ENCODE measurements around the gene ELF1. TPM values are rescaled to one million over a fixed set of nuclear protein-coding genes. Genes with fewer than 3 reads are reported as not detected.
"Not testable (repeated sequence)": the region's sequence is repeated elsewhere in the genome, so short reads cannot be mapped to it uniquely, and the experiment has no call there.

ELF1 gene
- total and polyA plus RNA-seq, 4 donors, result 23.0 to 77.0 (median 47.6) TPM

- Histone ChIP-seq H3K27me3 (ENCODE audit: control insufficient read depth in 1 of 2, insufficient read depth in 2 of 2, low read length in 1 of 2) (no peaks in the 10 kb centered on the region), H3K27ac (ENCODE audit: low read depth in 1 of 2, low read length in 2 of 2) (no peak overlapping the region), H3K36me3 (ENCODE audit: control insufficient read depth in 1 of 2, insufficient read depth in 2 of 2, low read length in 1 of 2) (no peaks in the 10 kb centered on the region), H3K9me3 (ENCODE audit: control insufficient read depth, low read length) (no peaks in the 10 kb centered on the region), H3K4me3 (ENCODE audit: low read length in 2 of 2) (no peak overlapping the region), H3K4me1 (ENCODE audit: control insufficient read depth in 1 of 2, insufficient read depth in 2 of 2, low read length in 2 of 2) (peaks cover 0 to 2% of the 10 kb centered on the region in 2 donors)
- WGBS, 2 donors, result 96 to 97% methylated on average over 1 of the region's 1 CpG
- ATAC-seq (ENCODE audit: low FRiP score) (no peak), DNase-seq (no peak)
- intact Hi-C loops (cut with DNase I), result no loop called here
These were observed 110.6 kb downstream of the ELF1 start for GRCh38 chr13:40908546-40908945.

- H3K4me1 ChIP-seq (ENCODE audit: control insufficient read depth in 1 of 2, insufficient read depth in 2 of 2, low read length in 2 of 2); H3K27me3 ChIP-seq (ENCODE audit: control insufficient read depth in 1 of 2, insufficient read depth in 2 of 2, low read length in 1 of 2); H3K36me3 ChIP-seq (ENCODE audit: control insufficient read depth in 1 of 2, insufficient read depth in 2 of 2, low read length in 1 of 2); H3K27ac ChIP-seq (ENCODE audit: low read depth in 1 of 2, low read length in 2 of 2); H3K9me3 ChIP-seq (ENCODE audit: control insufficient read depth, low read length); intact Hi-C loops (cut with DNase I); DNase-seq; H3K4me3 ChIP-seq (ENCODE audit: low read length in 2 of 2); ATAC-seq (ENCODE audit: low FRiP score): not testable (repeated sequence)
- 93 to 95% methylated on average over 27 to 31 of the region's 31 CpGs for WGBS, 2 donors
These were observed 118.1 kb downstream of the ELF1 start for GRCh38 chr13:40901032-40901431.

- H3K9me3 ChIP-seq (ENCODE audit: control insufficient read depth, low read length); intact Hi-C loops (cut with DNase I); H3K36me3 ChIP-seq (ENCODE audit: control insufficient read depth in 1 of 2, insufficient read depth in 2 of 2, low read length in 1 of 2); H3K27ac ChIP-seq (ENCODE audit: low read depth in 1 of 2, low read length in 2 of 2); H3K4me1 ChIP-seq (ENCODE audit: control insufficient read depth in 1 of 2, insufficient read depth in 2 of 2, low read length in 2 of 2); H3K4me3 ChIP-seq (ENCODE audit: low read length in 2 of 2); ATAC-seq (ENCODE audit: low FRiP score); H3K27me3 ChIP-seq (ENCODE audit: control insufficient read depth in 1 of 2, insufficient read depth in 2 of 2, low read length in 1 of 2); DNase-seq: not testable (repeated sequence)
- 92 to 100% methylated on average over 4 to 25 of the region's 28 CpGs for WGBS, 2 donors
These were observed 118.5 kb downstream of the ELF1 start for GRCh38 chr13:40900568-40900967.

- intact Hi-C loops (cut with DNase I), result no loop called here
- Histone ChIP-seq H3K27me3 (ENCODE audit: control insufficient read depth in 1 of 2, insufficient read depth in 2 of 2, low read length in 1 of 2) (no peaks in the 10 kb centered on the region), H3K4me1 (ENCODE audit: control insufficient read depth in 1 of 2, insufficient read depth in 2 of 2, low read length in 2 of 2) (no peaks in the 10 kb centered on the region), H3K4me3 (ENCODE audit: low read length in 2 of 2) (no peak overlapping the region), H3K36me3 (ENCODE audit: control insufficient read depth in 1 of 2, insufficient read depth in 2 of 2, low read length in 1 of 2) (no peaks in the 10 kb centered on the region), H3K9me3 (ENCODE audit: control insufficient read depth, low read length) (no peaks in the 10 kb centered on the region), H3K27ac (ENCODE audit: low read depth in 1 of 2, low read length in 2 of 2) (no peak overlapping the region)
- DNase-seq (no peak), ATAC-seq (ENCODE audit: low FRiP score) (no peak)
These were observed 122.1 kb downstream of the ELF1 start for GRCh38 chr13:40897053-40897452.

GRCh38 chr13:40895227-40896184, 123.6 kb downstream of the ELF1 start:
- no peak for ATAC-seq (ENCODE audit: low FRiP score)
- Histone ChIP-seq H3K27me3 (ENCODE audit: control insufficient read depth in 1 of 2, insufficient read depth in 2 of 2, low read length in 1 of 2) (no peaks in the 10 kb centered on the region), H3K27ac (ENCODE audit: low read depth in 1 of 2, low read length in 2 of 2) (no peak overlapping the region), H3K36me3 (ENCODE audit: control insufficient read depth in 1 of 2, insufficient read depth in 2 of 2, low read length in 1 of 2) (no peaks in the 10 kb centered on the region), H3K4me3 (ENCODE audit: low read length in 2 of 2) (no peak overlapping the region), H3K4me1 (ENCODE audit: control insufficient read depth in 1 of 2, insufficient read depth in 2 of 2, low read length in 2 of 2) (no peaks in the 10 kb centered on the region), H3K9me3 (ENCODE audit: control insufficient read depth, low read length) (no peaks in the 10 kb centered on the region)
- no peak for DNase-seq
- intact Hi-C loops (cut with DNase I), result no loop called here
- 81 to 82% methylated on average over 5 of the region's 5 CpGs for WGBS, 2 donors

GRCh38 chr13:40893573-40893972, 125.5 kb downstream of the ELF1 start:
- H3K27ac ChIP-seq (ENCODE audit: low read depth in 1 of 2, low read length in 2 of 2); H3K9me3 ChIP-seq (ENCODE audit: control insufficient read depth, low read length); H3K4me3 ChIP-seq (ENCODE audit: low read length in 2 of 2); H3K36me3 ChIP-seq (ENCODE audit: control insufficient read depth in 1 of 2, insufficient read depth in 2 of 2, low read length in 1 of 2); intact Hi-C loops (cut with DNase I); H3K4me1 ChIP-seq (ENCODE audit: control insufficient read depth in 1 of 2, insufficient read depth in 2 of 2, low read length in 2 of 2); H3K27me3 ChIP-seq (ENCODE audit: control insufficient read depth in 1 of 2, insufficient read depth in 2 of 2, low read length in 1 of 2); DNase-seq; ATAC-seq (ENCODE audit: low FRiP score): not testable (repeated sequence)
- 81 to 91% methylated on average over 3 of the region's 3 CpGs for WGBS, 2 donors

- intact Hi-C loops (cut with DNase I), result no loop called here
- ATAC-seq (ENCODE audit: low FRiP score) (no peak), DNase-seq (no peak)
- no peaks in the 10 kb centered on the region for H3K4me1 ChIP-seq (ENCODE audit: control insufficient read depth in 1 of 2, insufficient read depth in 2 of 2, low read length in 2 of 2)
- H3K27ac ChIP-seq (ENCODE audit: low read depth in 1 of 2, low read length in 2 of 2), result no peak overlapping the region
- H3K36me3 ChIP-seq (ENCODE audit: control insufficient read depth in 1 of 2, insufficient read depth in 2 of 2, low read length in 1 of 2), result peaks cover 0 to 3% of the 10 kb centered on the region in 2 donors
- H3K9me3 ChIP-seq (ENCODE audit: control insufficient read depth, low read length), result no peaks in the 10 kb centered on the region
- no peaks in the 10 kb centered on the region for H3K27me3 ChIP-seq (ENCODE audit: control insufficient read depth in 1 of 2, insufficient read depth in 2 of 2, low read length in 1 of 2)
- 69 to 72% methylated on average over 3 of the region's 3 CpGs for WGBS, 2 donors
- H3K4me3 ChIP-seq (ENCODE audit: low read length in 2 of 2), result no peak overlapping the region
These were observed 133.1 kb downstream of the ELF1 start for GRCh38 chr13:40886017-40886416.

GRCh38 chr13:40884175-40884574, 134.9 kb downstream of the ELF1 start:
- H3K4me1 ChIP-seq (ENCODE audit: control insufficient read depth in 1 of 2, insufficient read depth in 2 of 2, low read length in 2 of 2); ATAC-seq (ENCODE audit: low FRiP score); H3K27me3 ChIP-seq (ENCODE audit: control insufficient read depth in 1 of 2, insufficient read depth in 2 of 2, low read length in 1 of 2); H3K36me3 ChIP-seq (ENCODE audit: control insufficient read depth in 1 of 2, insufficient read depth in 2 of 2, low read length in 1 of 2); H3K27ac ChIP-seq (ENCODE audit: low read depth in 1 of 2, low read length in 2 of 2); H3K4me3 ChIP-seq (ENCODE audit: low read length in 2 of 2); H3K9me3 ChIP-seq (ENCODE audit: control insufficient read depth, low read length); intact Hi-C loops (cut with DNase I); DNase-seq: not testable (repeated sequence)
- no CpG with 5 or more reads among the region's 1 CpG for WGBS, 2 donors
